ENCODE results near the gene GNAL. TPM values are rescaled to one million over a fixed set of nuclear protein-coding genes. Genes with fewer than 3 reads are reported as not detected.

Gene GNAL
- total RNA-seq, 4 donors from 2014 or later: 4.4 to 35.4 (median 9.1) TPM

DNA sequence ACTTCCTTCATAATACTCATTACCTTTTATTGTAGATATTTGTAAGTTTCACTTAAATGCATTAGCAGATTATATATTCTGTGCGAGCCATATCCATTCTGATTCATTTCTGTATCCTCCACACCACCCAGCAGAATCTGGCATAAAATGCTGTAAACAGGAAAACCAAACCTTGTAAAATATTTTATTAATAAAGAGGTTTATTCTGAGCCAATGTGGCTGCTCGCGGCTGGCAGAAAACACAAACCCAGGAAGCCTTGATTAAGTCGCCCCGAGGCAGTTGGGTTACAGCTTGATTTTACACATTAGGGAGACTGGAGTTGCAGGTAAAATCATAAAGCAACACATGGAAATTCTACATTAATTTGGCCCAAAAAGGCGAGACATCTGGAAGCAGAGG, 40.5 kb downstream of the GNAL start:
- Histone ChIP-seq H3K9me3 (no peaks in the 10 kb centered on the region), H3K4me1 (no peaks in the 10 kb centered on the region), H3K27ac (no peak overlapping the region), H3K27me3 (peaks cover 0 to 5% (median 0%) of the 10 kb centered on the region in 3 donors), H3K36me3 (no peaks in the 10 kb centered on the region), H3K4me3 (no peak overlapping the region)
- DNase-seq (no peak), ATAC-seq (no peak)
- intact Hi-C loops (cut with DNase I; ENCODE audit: low total_unique reads): no loop called here
- TF ChIP-seq CTCF (IDR thresholded peaks at IDR 0.05 in 4 of 5, conservative IDR thresholded peaks at IDR 0.05 in 1 of 5) (no peak), POLR2A (IDR thresholded peaks at IDR 0.05) (no peak)
- in situ Hi-C loops (cut with MboI; ENCODE audit: low sequenced_read_pairs in 4 of 4): loop anchor here in 2 of 4 donors (25.0 kb wide), 2 partner anchors 283 to 308 kb away; no protein-coding TSS in a partner anchor

GRCh38 chr18:11733031-11733430, 44.0 kb downstream of the GNAL start:
- intact Hi-C loops (cut with DNase I; ENCODE audit: low total_unique reads) (loop anchor here (1.0 to 10.0 kb wide), 3 partner anchors 72 to 302 kb away; no protein-coding TSS in a partner anchor), in situ Hi-C loops (cut with MboI; ENCODE audit: low sequenced_read_pairs in 4 of 4) (loop anchor here (5.0 to 25.0 kb wide), 5 partner anchors 142 to 304 kb away; no protein-coding TSS in a partner anchor)
- TF ChIP-seq POLR2A (IDR thresholded peaks at IDR 0.05) (no peak), CTCF (IDR thresholded peaks at IDR 0.05 in 4 of 5, conservative IDR thresholded peaks at IDR 0.05 in 1 of 5) (peak; percentile 86 to 93 (median 90))
- H3K4me1 ChIP-seq: no peaks in the 10 kb centered on the region
- ATAC-seq (peak; percentile 80 to 98), DNase-seq (peak; percentile 44 to 75)
- peaks cover 0 to 5% (median 0%) of the 10 kb centered on the region in 3 donors for H3K27me3 ChIP-seq
- H3K4me3 ChIP-seq: peak overlapping the region; percentile 0 to 48 (median 28)
- H3K9me3 ChIP-seq: no peaks in the 10 kb centered on the region
- H3K27ac ChIP-seq: no peak overlapping the region
- H3K36me3 ChIP-seq: no peaks in the 10 kb centered on the region

- intact Hi-C loops (cut with DNase I; ENCODE audit: low total_unique reads): loop anchor here (10.0 kb wide), 1 partner anchor 298 kb away; no protein-coding TSS in a partner anchor
- Histone ChIP-seq H3K27ac (no peak overlapping the region), H3K4me1 (no peaks in the 10 kb centered on the region), H3K27me3 (peaks cover 0 to 3% (median 0%) of the 10 kb centered on the region in 3 donors), H3K9me3 (no peaks in the 10 kb centered on the region), H3K36me3 (no peaks in the 10 kb centered on the region), H3K4me3 (no peak overlapping the region)
- TF ChIP-seq POLR2A (IDR thresholded peaks at IDR 0.05) (no peak), CTCF (IDR thresholded peaks at IDR 0.05 in 4 of 5, conservative IDR thresholded peaks at IDR 0.05 in 1 of 5) (no peak)
- in situ Hi-C loops (cut with MboI; ENCODE audit: low sequenced_read_pairs in 4 of 4): loop anchor here in 3 of 4 donors (5.0 to 25.0 kb wide), 6 partner anchors 131 to 301 kb away; no protein-coding TSS in a partner anchor
- no peak for DNase-seq
- no peak for ATAC-seq
These were observed 47.6 kb downstream of the GNAL start for GRCh38 chr18:11736656-11737055.

- ATAC-seq (no peak), DNase-seq (no peak)
- intact Hi-C loops (cut with DNase I; ENCODE audit: low total_unique reads) (loop anchor here (10.0 kb wide), 1 partner anchor 295 kb away; no protein-coding TSS in a partner anchor), in situ Hi-C loops (cut with MboI; ENCODE audit: low sequenced_read_pairs in 4 of 4) (loop anchor here in 3 of 4 donors (5.0 to 25.0 kb wide), 6 partner anchors 127 to 297 kb away; no protein-coding TSS in a partner anchor)
- no peak for TF ChIP-seq CTCF (IDR thresholded peaks at IDR 0.05 in 4 of 5, conservative IDR thresholded peaks at IDR 0.05 in 1 of 5)
- no peak overlapping the region for H3K4me3 ChIP-seq
- H3K27me3 ChIP-seq: peaks cover 0 to 5% (median 0%) of the 10 kb centered on the region in 3 donors
- H3K4me1 ChIP-seq: no peaks in the 10 kb centered on the region
- H3K9me3 ChIP-seq: no peaks in the 10 kb centered on the region
- H3K36me3 ChIP-seq: no peaks in the 10 kb centered on the region
- H3K27ac ChIP-seq: no peak overlapping the region
These were observed 50.8 kb downstream of the GNAL start for GRCh38 chr18:11739893-11740292.
